K562 treated with DMSO at 1 percent for 48 hours (cell line): ENCODE results near the gene AEBP2. TPM values are rescaled to one million over a fixed set of nuclear protein-coding genes. Genes with fewer than 3 reads are reported as not detected.

Experiments used
- total RNA-seq: library from RNA; unstranded; fragments of 300-600 nt; gene quantifications from 2 replicates; pipeline ENCODE4 v1.2.3, GENCODE V29; 2022; ENCODE audit warnings: low replicate concordance; ENCODE audit errors: extremely low read depth

Gene AEBP2, protein sequence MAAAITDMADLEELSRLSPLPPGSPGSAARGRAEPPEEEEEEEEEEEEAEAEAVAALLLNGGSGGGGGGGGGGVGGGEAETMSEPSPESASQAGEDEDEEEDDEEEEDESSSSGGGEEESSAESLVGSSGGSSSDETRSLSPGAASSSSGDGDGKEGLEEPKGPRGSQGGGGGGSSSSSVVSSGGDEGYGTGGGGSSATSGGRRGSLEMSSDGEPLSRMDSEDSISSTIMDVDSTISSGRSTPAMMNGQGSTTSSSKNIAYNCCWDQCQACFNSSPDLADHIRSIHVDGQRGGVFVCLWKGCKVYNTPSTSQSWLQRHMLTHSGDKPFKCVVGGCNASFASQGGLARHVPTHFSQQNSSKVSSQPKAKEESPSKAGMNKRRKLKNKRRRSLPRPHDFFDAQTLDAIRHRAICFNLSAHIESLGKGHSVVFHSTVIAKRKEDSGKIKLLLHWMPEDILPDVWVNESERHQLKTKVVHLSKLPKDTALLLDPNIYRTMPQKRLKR
- not detected in 2 replicates for total RNA-seq

DNA sequence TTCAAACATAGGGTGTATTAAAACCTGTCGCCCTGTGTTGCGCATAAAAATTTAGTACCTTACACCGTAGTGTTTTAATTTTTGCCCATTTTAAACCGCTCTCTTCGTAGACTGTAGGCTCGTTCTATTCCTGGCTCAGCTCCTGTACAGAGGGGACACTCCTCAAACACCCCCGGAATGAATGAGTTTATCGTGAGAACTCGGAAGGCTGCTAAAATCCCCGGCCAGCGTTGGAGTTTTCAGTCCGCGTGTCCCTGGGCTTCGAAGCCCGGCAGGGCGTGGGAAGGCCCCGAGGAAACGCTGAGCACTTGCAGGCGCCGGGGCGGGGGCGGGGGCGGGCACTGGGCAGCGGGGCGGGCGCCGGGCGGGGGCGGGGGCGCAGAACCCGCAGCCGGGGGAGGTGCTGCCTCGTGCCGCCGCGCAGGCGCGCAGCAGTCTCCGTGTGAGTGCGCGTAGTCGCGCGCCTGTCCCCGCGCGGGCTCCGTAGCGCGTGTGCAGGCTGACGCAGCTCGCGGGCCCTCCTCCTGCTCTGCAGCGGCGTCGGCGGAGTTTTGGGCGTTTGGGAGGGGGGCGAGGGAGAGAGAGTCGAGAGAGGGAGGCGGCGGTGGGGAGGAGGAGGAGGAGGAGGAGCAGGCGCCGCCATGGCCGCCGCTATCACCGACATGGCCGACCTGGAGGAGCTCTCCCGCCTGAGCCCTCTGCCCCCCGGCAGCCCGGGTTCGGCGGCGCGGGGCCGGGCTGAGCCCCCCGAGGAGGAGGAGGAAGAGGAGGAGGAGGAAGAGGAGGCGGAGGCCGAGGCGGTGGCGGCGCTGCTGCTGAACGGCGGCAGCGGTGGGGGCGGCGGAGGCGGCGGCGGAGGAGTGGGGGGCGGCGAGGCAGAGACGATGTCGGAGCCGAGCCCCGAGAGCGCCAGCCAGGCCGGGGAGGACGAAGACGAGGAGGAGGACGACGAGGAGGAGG lies at the start of gene AEBP2:
TSS of gene AEBP2 (plus strand) at position 434 of the 960 bp plus-strand sequence. CDS start at position 642, 208 bp downstream.

